Upper lobe of left lung (tissue), 6 donors: ENCODE data around the gene EMC8. TPM values are rescaled to one million over a fixed set of nuclear protein-coding genes. Genes with fewer than 3 reads are reported as not detected.
"Not testable (repeated sequence)": the region's sequence is repeated elsewhere in the genome, so short reads cannot be mapped to it uniquely, and the experiment has no call there.

Experiments used
- ATAC-seq, 2 donors: fragments of 200-7000 bp; cut with Tn5 transposase; one replicate each; pipeline ENCODE4 v1.9.1; 2022; ENCODE audit warnings: mild to moderate bottlenecking in 2 of 2, moderate library complexity in 2 of 2; ENCODE audit not compliant: low FRiP score in 2 of 2
- DNase-seq, 2 donors: peaks; one replicate each; pipeline ENCODE4 v3.0.0-alpha.2; 2019 to 2020
- H3K27ac ChIP-seq, 4 donors: fragments of 200-600 bp; sonication (generic); one replicate each; pipeline ENCODE4 v1.5.1; 2016 to 2019
- H3K27me3 ChIP-seq, 4 donors: fragments of 200-600 bp; sonication (generic); one replicate each; pipeline ENCODE4 v1.5.1; 2017 to 2019
- H3K36me3 ChIP-seq, 4 donors: fragments of 200-600 bp; sonication (generic); one replicate each; pipeline ENCODE4 v1.5.1; 2016 to 2019
- H3K4me1 ChIP-seq, 4 donors: fragments of 200-600 bp; sonication (generic); one replicate each; pipeline ENCODE4 v1.5.1; 2018 to 2019
- H3K4me3 ChIP-seq, 4 donors: fragments of 200-600 bp; sonication (generic); one replicate each; pipeline ENCODE4 v1.5.1; 2017 to 2019; ENCODE audit warnings: mild to moderate bottlenecking in 2 of 4, moderate library complexity in 1 of 4
- H3K9me3 ChIP-seq, 4 donors: fragments of 200-600 bp; sonication (generic); one replicate each; pipeline ENCODE4 v1.5.1; 2018 to 2019
- EP300 ChIP-seq, 4 donors: sonication (generic); formaldehyde crosslinking; IDR thresholded peaks; one replicate each; pipeline ENCODE4 v1.5.1; 2017; ENCODE audit warnings: antibody characterized with exemption in 4 of 4, control low read depth in 2 of 4
- POLR2A ChIP-seq, 4 donors: fragments of 450-650 bp; IDR thresholded peaks; one replicate each; pipeline ENCODE4 v1.5.1; 2016 to 2017; ENCODE audit warnings: antibody characterized with exemption in 4 of 4, mild to moderate bottlenecking in 2 of 4
- POLR2AphosphoS5 ChIP-seq, 2 donors: sonication (generic); formaldehyde crosslinking; IDR thresholded peaks; one replicate each; pipeline ENCODE4 v1.5.1; 2017; ENCODE audit warnings: antibody characterized with exemption in 2 of 2
- WGBS, 2 donors: methylation state at CpG; one replicate each; pipeline ENCODE4 v1.1.5; 2017 to 2018; 5-methylcytosine and 5-hydroxymethylcytosine counted together
- total RNA-seq, 6 donors: library from RNA; depleted of rRNA in 4 of 6; stranded (reverse); fragments of >200 nt in 4 of 6; gene quantifications; one replicate each; pipeline versions ENCODE4 v1.1.0 to v1.2.1, GENCODE V29; 2016 to 2021
- TF ChIP-seq, protein P1 (sequence below), 6 experiments: fragments of 450-650 bp in 4 of 6; fragments of 200-600 bp in 2 of 6; sonication (generic) in 2 of 6; IDR thresholded peaks; one replicate each; pipeline ENCODE4 v1.5.1; 2016 to 2019; ENCODE audit warnings: antibody characterized with exemption in 6 of 6
- donor health status: DM: no; HTN: no; CAD: no; lungs with moderate emphysema.
- donor health status: DM: no; HTN: yes; CAD: no; lungs with severe emphysema.

EMC8 gene
- total RNA-seq, 6 donors from 2014 or later, result 15.8 to 39.8 (median 25.6) TPM

DNA sequence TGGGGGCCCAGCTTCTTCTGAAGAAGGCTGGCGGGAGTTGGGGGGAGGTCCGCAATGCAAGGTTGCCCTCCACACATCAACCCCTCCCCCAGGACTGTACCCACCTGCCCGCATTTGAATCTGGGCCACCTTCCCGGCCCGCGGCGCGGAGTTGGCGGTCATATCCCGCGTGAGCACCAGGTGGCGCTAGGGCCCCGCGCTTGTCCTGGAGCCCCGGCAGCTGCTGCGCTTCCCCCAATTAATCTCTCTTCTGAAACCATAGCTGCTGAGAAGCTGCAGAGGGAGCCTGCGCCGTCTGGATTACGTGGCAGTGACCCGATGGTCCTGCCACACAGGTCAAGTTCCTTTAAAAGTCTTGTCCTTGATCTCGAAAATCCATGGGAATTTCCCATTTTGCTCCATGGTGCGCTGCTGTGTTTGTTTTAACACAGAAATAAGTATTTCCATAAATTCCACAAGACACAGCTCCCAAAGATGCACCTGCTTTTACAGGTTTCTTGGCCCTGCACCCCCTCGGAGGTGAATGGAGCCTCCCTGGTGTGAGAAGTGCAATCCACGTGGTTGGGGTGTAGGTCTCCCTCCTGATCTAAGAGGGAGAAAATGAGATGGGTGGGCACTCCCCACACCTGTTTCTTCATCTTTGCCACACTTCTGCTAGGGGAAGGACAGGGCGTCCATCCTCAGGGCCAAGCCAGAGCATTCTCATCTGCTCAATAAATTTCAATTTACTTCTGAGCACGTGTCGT is 22.2 kb upstream of the EMC8 start:
- DNase-seq (peak; percentile 87 to 96), ATAC-seq (peak; percentile 85 to 93)
- Histone ChIP-seq H3K4me3 (no peak overlapping the region), H3K36me3 (no peaks in the 10 kb centered on the region), H3K4me1 (peaks cover 0 to 15% (median 2%) of the 10 kb centered on the region in 4 donors), H3K27me3 (no peaks in the 10 kb centered on the region), H3K27ac (no peak overlapping the region), H3K9me3 (no peaks in the 10 kb centered on the region)
- WGBS, 2 donors, result 15 to 45% methylated on average over 7 to 27 of the region's 27 CpGs
- TF ChIP-seq, protein P1, sequence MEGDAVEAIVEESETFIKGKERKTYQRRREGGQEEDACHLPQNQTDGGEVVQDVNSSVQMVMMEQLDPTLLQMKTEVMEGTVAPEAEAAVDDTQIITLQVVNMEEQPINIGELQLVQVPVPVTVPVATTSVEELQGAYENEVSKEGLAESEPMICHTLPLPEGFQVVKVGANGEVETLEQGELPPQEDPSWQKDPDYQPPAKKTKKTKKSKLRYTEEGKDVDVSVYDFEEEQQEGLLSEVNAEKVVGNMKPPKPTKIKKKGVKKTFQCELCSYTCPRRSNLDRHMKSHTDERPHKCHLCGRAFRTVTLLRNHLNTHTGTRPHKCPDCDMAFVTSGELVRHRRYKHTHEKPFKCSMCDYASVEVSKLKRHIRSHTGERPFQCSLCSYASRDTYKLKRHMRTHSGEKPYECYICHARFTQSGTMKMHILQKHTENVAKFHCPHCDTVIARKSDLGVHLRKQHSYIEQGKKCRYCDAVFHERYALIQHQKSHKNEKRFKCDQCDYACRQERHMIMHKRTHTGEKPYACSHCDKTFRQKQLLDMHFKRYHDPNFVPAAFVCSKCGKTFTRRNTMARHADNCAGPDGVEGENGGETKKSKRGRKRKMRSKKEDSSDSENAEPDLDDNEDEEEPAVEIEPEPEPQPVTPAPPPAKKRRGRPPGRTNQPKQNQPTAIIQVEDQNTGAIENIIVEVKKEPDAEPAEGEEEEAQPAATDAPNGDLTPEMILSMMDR (IDR thresholded peaks at IDR 0.05), result peak; percentile 95 to 99 (median 98)
- TF ChIP-seq POLR2A (IDR thresholded peaks at IDR 0.05), result no peak

- Histone ChIP-seq H3K27me3 (no peaks in the 10 kb centered on the region), H3K36me3 (no peaks in the 10 kb centered on the region), H3K4me3 (no peak overlapping the region), H3K27ac (no peak overlapping the region), H3K4me1 (peaks cover 0 to 15% (median 2%) of the 10 kb centered on the region in 4 donors), H3K9me3 (no peaks in the 10 kb centered on the region)
- TF ChIP-seq POLR2A (IDR thresholded peaks at IDR 0.05) (no peak), EP300 (IDR thresholded peaks at IDR 0.05) (no peak), POLR2AphosphoS5 (IDR thresholded peaks at IDR 0.05) (no peak)
- TF ChIP-seq, protein P1 (IDR thresholded peaks at IDR 0.05), result no peak
- DNase-seq (no peak), ATAC-seq (no peak)
- WGBS, 2 donors, result 65 to 71% methylated on average over 22 of the region's 22 CpGs
Measured at GRCh38 chr16:85820604-85821372, 21.4 kb upstream of the EMC8 start.

- no peak for TF ChIP-seq POLR2AphosphoS5 (IDR thresholded peaks at IDR 0.05)
- TF ChIP-seq, protein P1 (IDR thresholded peaks at IDR 0.05), result no peak
- TF ChIP-seq POLR2A (IDR thresholded peaks at IDR 0.05), result no peak
- no peak for TF ChIP-seq EP300 (IDR thresholded peaks at IDR 0.05)
- Histone ChIP-seq H3K36me3 (no peaks in the 10 kb centered on the region), H3K27ac (no peak overlapping the region), H3K9me3 (no peaks in the 10 kb centered on the region), H3K4me1 (peaks cover 0 to 15% (median 2%) of the 10 kb centered on the region in 4 donors), H3K4me3 (no peak overlapping the region), H3K27me3 (no peaks in the 10 kb centered on the region)
- no peak for ATAC-seq
- WGBS, 2 donors, result 56 to 61% methylated on average over 5 to 6 of the region's 6 CpGs
- no peak for DNase-seq
Measured at GRCh38 chr16:85819771-85820170, 20.4 kb upstream of the EMC8 start.

DNA sequence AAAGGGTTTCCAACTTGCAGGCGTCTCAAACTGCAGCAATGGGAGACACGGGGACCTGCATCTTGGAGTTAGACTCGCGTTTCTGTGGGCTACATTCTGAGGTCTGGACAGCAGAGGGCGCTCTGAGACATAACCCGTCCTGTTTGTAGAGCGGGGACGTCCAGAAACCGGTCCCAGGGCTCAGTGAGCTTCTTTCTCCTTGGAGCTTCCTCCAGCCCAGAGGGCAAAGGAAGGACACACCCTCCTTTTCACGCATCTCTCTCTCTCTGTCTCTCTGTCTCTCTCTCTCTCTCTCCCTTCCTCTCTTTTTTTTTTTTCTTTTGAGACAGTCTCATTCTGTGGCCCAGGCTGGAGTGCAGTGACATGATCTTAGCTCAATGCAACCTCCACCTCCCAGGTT is 19.9 kb upstream of the EMC8 start:
- ATAC-seq (peak; percentile 79 to 85), DNase-seq (peak in 1 of 2 donors; percentile 87)
- no peaks in the 10 kb centered on the region for H3K36me3 ChIP-seq
- TF ChIP-seq EP300 (IDR thresholded peaks at IDR 0.05) (no peak), POLR2AphosphoS5 (IDR thresholded peaks at IDR 0.05) (no peak)
- TF ChIP-seq, protein P1 (IDR thresholded peaks at IDR 0.05), result peak; percentile 63 to 76 (median 67)
- H3K27me3 ChIP-seq, result no peaks in the 10 kb centered on the region
- WGBS, 2 donors, result 3 to 5% methylated on average over 10 of the region's 10 CpGs
- no peaks in the 10 kb centered on the region for H3K9me3 ChIP-seq
- H3K27ac ChIP-seq, result no peak overlapping the region
- H3K4me3 ChIP-seq, result no peak overlapping the region
- H3K4me1 ChIP-seq, result peaks cover 0 to 15% (median 2%) of the 10 kb centered on the region in 4 donors

DNA sequence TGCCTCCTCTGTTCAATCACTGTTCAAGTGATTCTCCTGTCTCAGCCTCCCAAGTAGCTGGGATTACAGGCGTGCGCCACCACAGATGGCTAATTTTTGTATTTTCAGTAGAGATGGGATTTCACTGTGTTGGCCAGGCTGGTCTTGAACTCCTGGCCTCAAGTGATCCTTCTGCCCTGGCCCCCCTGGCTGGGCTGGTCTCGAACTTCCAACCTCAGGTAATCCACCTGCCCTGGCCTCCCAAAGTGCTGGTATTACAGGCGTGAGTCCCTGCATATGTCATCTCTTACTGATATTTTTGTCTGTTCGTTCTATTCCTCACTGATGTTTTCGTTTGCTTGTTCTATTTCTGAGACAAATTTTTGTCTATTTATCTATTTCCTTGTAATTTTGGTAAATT is 17.9 kb upstream of the EMC8 start:
- not testable (repeated sequence) for H3K27ac ChIP-seq, ATAC-seq, H3K36me3 ChIP-seq, H3K4me3 ChIP-seq, DNase-seq, H3K9me3 ChIP-seq, H3K27me3 ChIP-seq
- H3K4me1 ChIP-seq, result peaks cover 0 to 15% (median 2%) of the 10 kb centered on the region in 4 donors
- 88 to 94% methylated on average over 6 of the region's 6 CpGs for WGBS, 2 donors
